Fibroblast of the aortic adventitia (primary cell): ENCODE measurements around the gene LMX1B. TPM values are rescaled to one million over a fixed set of nuclear protein-coding genes. Genes with fewer than 3 reads are reported as not detected.

ENCODE experiments used
- DNase-seq: peaks from one replicate; pipeline ENCODE4 v3.0.0-alpha.2; 2010; ENCODE audit warnings: low read depth
- H3K4me3 ChIP-seq: 2 replicates; pipeline ENCODE4 v1.5.1; 2011; ENCODE audit warnings: low read depth, mild to moderate bottlenecking, control low read depth, low read length, moderate library complexity
- CTCF ChIP-seq: IDR thresholded peaks from 2 replicates; pipeline ENCODE4 v1.5.1; 2011; ENCODE audit warnings: mild to moderate bottlenecking, low read length, control low read depth, inconsistent platforms; ENCODE audit not compliant: insufficient read depth
- total RNA-seq: library from RNA; depleted of rRNA; stranded (reverse); fragments of >200 nt; gene quantifications from 2 replicates; pipeline ENCODE4 v1.2.3, GENCODE V29; 2012; ENCODE audit warnings: low replicate concordance

Gene LMX1B
- total RNA-seq, 1 donor, result not detected

DNA sequence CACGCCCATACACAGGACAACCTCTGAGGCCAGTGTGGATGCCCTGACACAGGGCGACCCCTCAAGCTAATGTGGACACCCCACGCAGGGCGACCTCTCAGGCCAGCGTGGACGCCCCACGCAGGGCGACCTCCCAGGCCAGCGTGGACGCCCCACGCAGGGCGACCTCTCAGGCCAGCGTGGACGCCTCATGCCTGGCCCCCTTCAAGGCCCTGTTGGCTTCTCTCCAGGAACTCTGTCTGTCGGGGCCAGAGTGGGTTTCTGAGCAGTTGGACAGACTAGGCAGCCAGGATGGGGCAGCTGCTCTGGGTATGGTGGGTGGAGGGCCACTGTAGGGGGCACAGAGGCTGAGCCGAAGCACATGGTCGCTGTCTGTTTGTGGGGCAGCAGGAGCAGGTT is 47.4 kb downstream of the LMX1B start:
- no peak overlapping the region for H3K4me3 ChIP-seq
- no peak for DNase-seq
- no peak for TF ChIP-seq CTCF

GRCh38 chr9:126661521-126662251 is 48.0 kb downstream of the LMX1B start:
- H3K4me3 ChIP-seq, result no peak overlapping the region
- no peak for DNase-seq
- TF ChIP-seq CTCF, result no peak

GRCh38 chr9:126663661-126664072 is 49.9 kb downstream of the LMX1B start:
- TF ChIP-seq CTCF, result no peak

GRCh38 chr9:126664900-126665643 is 51.3 kb downstream of the LMX1B start:
- no peak for DNase-seq
- H3K4me3 ChIP-seq, result no peak overlapping the region
- TF ChIP-seq CTCF, result no peak

More at GRCh38 chr9:126663661-126664072, 49.9 kb downstream of the LMX1B start:
- DNase-seq, result peak; percentile 10
- no peak overlapping the region for H3K4me3 ChIP-seq

DNA sequence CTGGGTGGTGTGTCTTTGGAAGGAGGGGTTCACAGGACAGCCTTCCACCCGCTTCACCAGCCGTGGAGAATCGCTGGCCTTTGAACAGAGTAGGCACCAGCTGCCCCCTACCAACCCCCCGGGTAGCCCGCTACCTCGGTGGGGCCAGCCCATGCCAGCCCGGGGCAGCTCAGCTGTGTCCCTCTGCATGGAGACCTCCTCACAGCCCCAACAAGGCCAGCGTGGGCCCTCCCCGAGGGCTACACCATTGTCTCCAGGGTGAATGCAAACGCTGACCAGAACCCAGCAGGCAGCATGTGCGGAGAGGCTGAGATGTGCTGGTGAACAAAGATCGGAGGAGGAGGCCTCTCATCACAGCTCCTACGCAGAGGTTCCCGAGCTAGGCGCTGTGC is 51.9 kb downstream of the LMX1B start:
- DNase-seq, result no peak
- TF ChIP-seq CTCF, result no peak
- H3K4me3 ChIP-seq, result no peak overlapping the region

DNA sequence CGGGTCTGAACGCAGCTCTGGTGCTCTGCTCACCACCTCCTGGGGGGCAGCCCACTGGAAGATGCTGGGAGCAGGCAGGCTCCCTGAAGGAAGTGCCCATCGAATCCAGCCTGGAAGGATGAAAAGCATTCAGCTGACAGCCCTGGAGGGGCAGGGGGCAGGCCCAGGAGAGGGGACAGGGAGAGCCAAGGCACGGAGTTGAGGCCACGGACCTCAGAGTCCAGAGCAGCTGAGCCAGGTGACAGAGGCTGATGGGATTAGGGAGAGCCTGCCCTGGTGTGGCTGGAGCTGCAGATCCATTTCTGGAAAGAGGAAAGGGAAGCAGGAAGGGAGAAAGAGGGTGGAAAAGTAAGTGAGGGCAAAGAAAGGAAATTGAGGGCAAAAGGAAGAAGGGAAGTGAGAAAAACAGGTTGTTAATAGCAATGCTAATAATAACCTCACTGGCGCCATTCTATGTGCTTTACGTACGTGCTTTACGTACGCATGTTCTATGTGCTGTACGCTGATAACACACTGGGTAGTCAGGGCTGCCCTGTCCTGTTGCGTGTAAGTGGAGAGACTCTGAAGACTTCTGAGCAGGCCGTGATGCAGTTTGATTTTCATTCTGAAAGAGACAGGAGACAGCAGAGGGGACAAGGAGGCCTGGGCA is 52.6 kb downstream of the LMX1B start:
- no peak overlapping the region for H3K4me3 ChIP-seq
- DNase-seq, result no peak
- no peak for TF ChIP-seq CTCF
